ENCODE measurements around the gene ANP32A. TPM values are rescaled to one million over a fixed set of nuclear protein-coding genes. Genes with fewer than 3 reads are reported as not detected.

Gene ANP32A
- total RNA-seq, 6 experiments from 2014 or later: 95.7 to 130 (median 118) TPM

GRCh38 chr15:68851971-68852370, 31.3 kb upstream of the ANP32A start:
- no peaks in the 10 kb centered on the region for H3K4me1 Mint-ChIP-seq (ENCODE audit: low read depth)
- peaks cover 8% of the 10 kb centered on the region for H3K9me3 Mint-ChIP-seq
- peaks cover 9% of the 10 kb centered on the region for H3K36me3 Mint-ChIP-seq (ENCODE audit: low read depth)
- TF ChIP-seq, protein P1, sequence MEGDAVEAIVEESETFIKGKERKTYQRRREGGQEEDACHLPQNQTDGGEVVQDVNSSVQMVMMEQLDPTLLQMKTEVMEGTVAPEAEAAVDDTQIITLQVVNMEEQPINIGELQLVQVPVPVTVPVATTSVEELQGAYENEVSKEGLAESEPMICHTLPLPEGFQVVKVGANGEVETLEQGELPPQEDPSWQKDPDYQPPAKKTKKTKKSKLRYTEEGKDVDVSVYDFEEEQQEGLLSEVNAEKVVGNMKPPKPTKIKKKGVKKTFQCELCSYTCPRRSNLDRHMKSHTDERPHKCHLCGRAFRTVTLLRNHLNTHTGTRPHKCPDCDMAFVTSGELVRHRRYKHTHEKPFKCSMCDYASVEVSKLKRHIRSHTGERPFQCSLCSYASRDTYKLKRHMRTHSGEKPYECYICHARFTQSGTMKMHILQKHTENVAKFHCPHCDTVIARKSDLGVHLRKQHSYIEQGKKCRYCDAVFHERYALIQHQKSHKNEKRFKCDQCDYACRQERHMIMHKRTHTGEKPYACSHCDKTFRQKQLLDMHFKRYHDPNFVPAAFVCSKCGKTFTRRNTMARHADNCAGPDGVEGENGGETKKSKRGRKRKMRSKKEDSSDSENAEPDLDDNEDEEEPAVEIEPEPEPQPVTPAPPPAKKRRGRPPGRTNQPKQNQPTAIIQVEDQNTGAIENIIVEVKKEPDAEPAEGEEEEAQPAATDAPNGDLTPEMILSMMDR (IDR thresholded peaks at IDR 0.05): no peak
- DNase-seq: no peak
- no peak overlapping the region for H3K4me3 Mint-ChIP-seq
- no peak overlapping the region for H3K27ac Mint-ChIP-seq
- peaks cover 36% of the 10 kb centered on the region for H3K27me3 Mint-ChIP-seq (ENCODE audit: insufficient read depth)

DNA sequence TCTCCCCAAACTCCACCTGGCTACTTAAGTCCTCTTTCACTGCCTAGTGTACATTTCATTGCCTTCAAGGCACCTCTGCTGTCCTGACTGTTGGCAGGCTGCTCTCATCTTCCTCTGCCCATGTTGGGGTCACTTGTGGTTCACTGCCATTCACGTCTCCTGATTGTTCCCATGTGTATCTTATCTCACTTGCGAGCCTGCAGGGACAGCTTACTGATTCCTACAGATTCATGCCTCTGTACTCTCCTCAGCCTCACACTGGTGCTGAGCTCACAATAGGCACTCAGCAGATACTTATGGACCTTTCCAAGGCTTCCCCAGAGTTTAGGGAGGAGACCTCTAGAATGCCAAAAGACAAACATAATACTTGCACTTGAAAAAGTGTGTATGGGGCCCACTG, 28.8 kb upstream of the ANP32A start:
- Mint-ChIP-seq H3K9me3 (no peaks in the 10 kb centered on the region; the same call in 1 of the 2 replicates), H3K4me1 (ENCODE audit: low read depth) (no peaks in the 10 kb centered on the region), H3K27me3 (ENCODE audit: insufficient read depth) (peaks cover 25% of the 10 kb centered on the region), H3K27ac (no peak overlapping the region), H3K4me3 (no peak overlapping the region), H3K36me3 (ENCODE audit: low read depth) (no peaks in the 10 kb centered on the region)
- TF ChIP-seq, protein P1 (IDR thresholded peaks at IDR 0.05): no peak
- no peak for DNase-seq

- H3K4me1 Mint-ChIP-seq (ENCODE audit: low read depth): no peaks in the 10 kb centered on the region
- H3K27ac Mint-ChIP-seq: no peak overlapping the region
- no peaks in the 10 kb centered on the region for H3K9me3 Mint-ChIP-seq
- H3K36me3 Mint-ChIP-seq (ENCODE audit: low read depth): no peaks in the 10 kb centered on the region
- H3K27me3 Mint-ChIP-seq (ENCODE audit: insufficient read depth): peaks cover 36% of the 10 kb centered on the region
- no peak overlapping the region for H3K4me3 Mint-ChIP-seq
- DNase-seq: no peak
- TF ChIP-seq, protein P1 (IDR thresholded peaks at IDR 0.05): no peak
Observed at GRCh38 chr15:68846851-68847439, 26.2 kb upstream of the ANP32A start.

DNA sequence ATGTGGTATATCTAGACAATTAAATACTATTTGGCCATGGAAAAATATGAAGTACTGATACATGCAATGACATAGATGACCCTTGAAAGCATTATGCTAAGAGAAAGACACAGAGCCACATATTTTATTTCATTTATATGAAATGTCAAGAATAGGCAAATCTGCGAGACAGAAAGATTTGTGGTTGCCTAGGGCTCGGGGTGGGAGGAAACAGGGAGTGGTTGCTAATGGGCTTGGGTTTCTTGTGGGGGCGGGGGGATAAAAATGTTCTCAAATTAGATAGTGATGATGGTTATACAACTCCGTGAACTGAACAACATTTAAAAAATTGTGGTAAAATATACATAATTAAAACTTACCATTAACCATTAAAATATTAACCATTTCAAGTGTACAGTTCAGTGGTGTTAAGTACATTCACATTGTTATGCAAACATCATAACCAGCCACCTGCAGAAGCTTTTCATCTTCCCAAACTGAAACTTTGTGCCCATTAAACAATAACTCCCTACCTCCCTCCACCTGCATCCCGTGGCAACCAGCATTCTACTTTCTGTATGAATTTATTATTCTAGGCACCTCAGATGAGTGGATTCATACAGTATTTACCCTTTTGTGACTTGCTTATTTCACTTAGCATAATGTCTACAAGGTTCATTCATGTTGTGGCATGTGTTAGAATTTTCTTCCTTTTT, 24.3 kb upstream of the ANP32A start:
- peaks cover 29% of the 10 kb centered on the region for H3K27me3 Mint-ChIP-seq (ENCODE audit: insufficient read depth)
- H3K4me1 Mint-ChIP-seq (ENCODE audit: low read depth): no peaks in the 10 kb centered on the region
- TF ChIP-seq, protein P1 (IDR thresholded peaks at IDR 0.05): no peak
- no peak overlapping the region for H3K4me3 Mint-ChIP-seq
- H3K36me3 Mint-ChIP-seq (ENCODE audit: low read depth): no peaks in the 10 kb centered on the region
- no peak for DNase-seq
- H3K27ac Mint-ChIP-seq: no peak overlapping the region
- no peaks in the 10 kb centered on the region for H3K9me3 Mint-ChIP-seq

- Mint-ChIP-seq H3K27me3 (ENCODE audit: insufficient read depth) (peaks cover 21% of the 10 kb centered on the region), H3K36me3 (ENCODE audit: low read depth) (no peaks in the 10 kb centered on the region), H3K4me1 (ENCODE audit: low read depth) (no peaks in the 10 kb centered on the region), H3K4me3 (peak overlapping the region; percentile 67), H3K9me3 (no peaks in the 10 kb centered on the region), H3K27ac (no peak overlapping the region)
- TF ChIP-seq, protein P1 (IDR thresholded peaks at IDR 0.05): no peak
- no peak for DNase-seq
Observed at GRCh38 chr15:68843425-68844311, 23.0 kb upstream of the ANP32A start.
